Stimulated activated CD8-positive, alpha-beta memory T cell treated with anti-CD3 and anti-CD28 coated beads, Interleukin-4, amount 100 ng/mL, for 48 hours (primary cell): ENCODE results near the gene MTHFD1L.

Experiments used
- DNase-seq: peaks from one replicate; pipeline ENCODE4 v3.0.0-alpha.2; 2020

MTHFD1L gene

GRCh38 chr6:150866147-150866990 is 867 bp downstream of the MTHFD1L start:
- peak; percentile 85 for DNase-seq

GRCh38 chr6:150866991-150867501 is 1.5 kb downstream of the MTHFD1L start:
- no peak for DNase-seq

- no peak for DNase-seq
Observed at GRCh38 chr6:150868759-150869158, 3.3 kb downstream of the MTHFD1L start.

- DNase-seq, result no peak
Observed at GRCh38 chr6:150874179-150874578, 8.7 kb downstream of the MTHFD1L start.

GRCh38 chr6:150875841-150876240 is 10.3 kb downstream of the MTHFD1L start:
- no peak for DNase-seq

GRCh38 chr6:150876598-150876997 is 11.1 kb downstream of the MTHFD1L start:
- no peak for DNase-seq

GRCh38 chr6:150877928-150878327 is 12.4 kb downstream of the MTHFD1L start:
- DNase-seq, result no peak

GRCh38 chr6:150878347-150879213 is 13.1 kb downstream of the MTHFD1L start:
- DNase-seq, result no peak

- DNase-seq, result no peak
Observed at GRCh38 chr6:150880336-150880735, 14.8 kb downstream of the MTHFD1L start.

GRCh38 chr6:150881911-150882481 is 16.5 kb downstream of the MTHFD1L start:
- no peak for DNase-seq

- no peak for DNase-seq
Observed at GRCh38 chr6:150883521-150883920, 18.0 kb downstream of the MTHFD1L start.

- DNase-seq, result no peak
Observed at GRCh38 chr6:150886155-150886554, 20.7 kb downstream of the MTHFD1L start.

- no peak for DNase-seq
Observed at GRCh38 chr6:150887978-150888563, 22.6 kb downstream of the MTHFD1L start.

GRCh38 chr6:150890346-150890745 is 24.8 kb downstream of the MTHFD1L start:
- DNase-seq, result no peak

- peak; percentile 70 for DNase-seq
Observed at GRCh38 chr6:150891888-150892485, 26.5 kb downstream of the MTHFD1L start.

- DNase-seq, result no peak
Observed at GRCh38 chr6:150894191-150894744, 28.8 kb downstream of the MTHFD1L start.

GRCh38 chr6:150894935-150895552 is 29.5 kb downstream of the MTHFD1L start:
- peak; percentile 47 for DNase-seq

GRCh38 chr6:150895928-150896632 is 30.6 kb downstream of the MTHFD1L start:
- no peak for DNase-seq

GRCh38 chr6:150897400-150897943 is 32.0 kb downstream of the MTHFD1L start:
- no peak for DNase-seq

- DNase-seq, result no peak
Observed at GRCh38 chr6:150898399-150899170, 33.1 kb downstream of the MTHFD1L start.
